Ectodermal cell (in vitro differentiated cells): ENCODE measurements around the gene HRAS.

Experiments
- H3K27ac ChIP-seq: 2 replicates; pipeline ENCODE4 v1.7.0; 2013; ENCODE audit warnings: mild to moderate bottlenecking, low read depth, low read length; ENCODE audit not compliant: insufficient read depth, poor library complexity, severe bottlenecking
- H3K27me3 ChIP-seq: 2 replicates; pipeline ENCODE4 v1.7.0; 2013; ENCODE audit warnings: mild to moderate bottlenecking, low read length; ENCODE audit not compliant: insufficient read depth, control insufficient read depth, poor library complexity, severe bottlenecking
- H3K36me3 ChIP-seq: one replicate; pipeline ENCODE4 v1.7.0; 2013; ENCODE audit warnings: low read length; ENCODE audit not compliant: control insufficient read depth, insufficient read depth
- H3K4me1 ChIP-seq: one replicate; pipeline ENCODE4 v1.7.0; 2013; ENCODE audit warnings: low read length; ENCODE audit not compliant: control insufficient read depth, insufficient read depth
- H3K4me3 ChIP-seq: 2 replicates; pipeline ENCODE4 v1.7.0; 2013; ENCODE audit warnings: low read depth, low read length, control low read depth; ENCODE audit not compliant: insufficient read depth
- H3K9me3 ChIP-seq: 2 replicates; pipeline ENCODE4 v1.7.0; 2013; ENCODE audit warnings: mild to moderate bottlenecking, low read length, moderate library complexity; ENCODE audit not compliant: control insufficient read depth
- WGBS, 2 experiments: methylation state at CpG; one replicate each; pipeline ENCODE4 v1.1.7; 2013; ENCODE audit warnings: missing lambda C conversion rate in 2 of 2; 5-methylcytosine and 5-hydroxymethylcytosine counted together

Gene HRAS

DNA sequence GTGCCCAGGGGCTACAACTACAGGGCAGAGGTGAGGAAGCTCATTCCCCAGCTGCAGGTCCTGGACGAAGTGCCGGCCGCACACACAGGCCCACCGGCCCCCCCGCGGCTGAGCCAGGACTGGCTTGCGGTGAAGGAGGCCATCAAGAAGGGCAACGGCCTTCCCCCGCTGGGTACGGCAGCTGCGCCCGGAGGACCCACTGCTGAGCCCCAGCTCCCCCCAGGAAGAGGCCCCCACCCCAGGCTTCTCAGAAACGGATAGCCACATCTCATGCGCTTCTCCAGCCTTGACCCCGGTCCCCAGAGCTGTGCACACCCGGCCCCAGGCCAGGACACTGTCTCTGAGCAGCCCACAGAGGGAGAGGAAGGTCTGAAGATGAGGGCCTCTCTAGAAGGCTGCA lies 15.8 kb upstream of the HRAS start:
- Histone ChIP-seq H3K27ac (no peak overlapping the region), H3K4me3 (no peak overlapping the region), H3K4me1 (peaks cover 4% of the 10 kb centered on the region), H3K27me3 (peaks cover 20% of the 10 kb centered on the region), H3K36me3 (no peaks in the 10 kb centered on the region), H3K9me3 (no peaks in the 10 kb centered on the region)
- WGBS, 2 experiments, result 90 to 92% methylated on average over 16 of the region's 16 CpGs

DNA sequence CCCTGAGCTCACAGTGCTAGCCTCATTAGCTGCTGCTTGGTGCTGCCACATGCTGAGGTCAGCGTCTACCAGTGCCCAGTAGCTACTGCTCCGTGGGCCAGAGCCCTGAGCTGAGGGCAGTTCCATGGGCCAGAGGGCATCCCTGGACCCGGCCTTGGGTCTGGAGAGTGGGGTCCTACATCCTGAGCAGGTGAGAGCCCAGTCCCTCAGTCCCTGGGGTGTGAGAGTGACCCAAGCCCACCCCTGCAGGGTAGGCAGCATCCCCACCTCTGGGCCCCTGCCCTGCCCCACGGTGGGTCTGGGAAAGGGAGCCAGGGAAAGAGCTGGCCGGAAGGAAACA lies 15.3 kb upstream of the HRAS start:
- H3K4me1 ChIP-seq, result peaks cover 4% of the 10 kb centered on the region
- no peak overlapping the region for H3K27ac ChIP-seq
- WGBS, 2 experiments, result 87 to 91% methylated on average over 4 to 5 of the region's 5 CpGs
- peaks cover 16% of the 10 kb centered on the region for H3K27me3 ChIP-seq
- no peaks in the 10 kb centered on the region for H3K9me3 ChIP-seq
- H3K4me3 ChIP-seq, result no peak overlapping the region
- no peaks in the 10 kb centered on the region for H3K36me3 ChIP-seq

DNA sequence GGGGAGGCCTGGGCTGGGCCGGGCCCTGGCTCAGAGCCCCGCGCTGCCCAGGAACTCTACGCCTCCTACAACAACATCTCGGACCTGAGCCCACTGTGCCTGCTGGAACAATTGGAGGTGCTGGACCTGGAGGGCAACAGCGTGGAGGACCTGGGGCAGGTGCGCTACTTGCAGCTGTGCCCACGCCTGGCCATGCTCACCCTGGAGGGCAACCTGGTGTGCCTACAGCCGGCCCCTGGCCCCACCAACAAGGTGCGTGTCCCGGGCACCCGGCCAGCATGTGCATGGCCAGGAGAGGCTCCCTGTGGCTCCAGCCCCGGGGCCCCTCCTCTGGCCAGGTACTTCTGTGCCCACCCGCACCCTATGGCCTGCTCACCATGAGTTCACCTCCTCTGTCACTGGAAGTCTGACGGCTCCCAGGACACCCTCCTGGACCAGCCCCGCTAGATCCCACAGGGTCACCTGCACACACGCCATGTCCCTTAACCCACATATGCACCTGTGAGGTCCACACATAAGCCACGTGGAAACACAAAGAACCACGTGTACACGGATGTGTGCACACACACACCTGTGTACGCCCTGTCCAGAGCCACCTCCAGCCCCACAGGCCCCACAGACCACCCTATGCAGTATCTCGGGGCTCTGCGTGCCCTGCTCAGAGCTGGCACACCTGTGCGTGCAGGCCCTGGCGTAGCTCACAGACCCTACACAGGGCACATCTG lies 14.8 kb upstream of the HRAS start:
- Histone ChIP-seq H3K4me3 (no peak overlapping the region), H3K4me1 (peaks cover 4% of the 10 kb centered on the region), H3K9me3 (no peaks in the 10 kb centered on the region), H3K27me3 (peaks cover 11% of the 10 kb centered on the region), H3K36me3 (no peaks in the 10 kb centered on the region), H3K27ac (no peak overlapping the region)
- WGBS, 2 experiments, result 94 to 95% methylated on average over 25 of the region's 25 CpGs

DNA sequence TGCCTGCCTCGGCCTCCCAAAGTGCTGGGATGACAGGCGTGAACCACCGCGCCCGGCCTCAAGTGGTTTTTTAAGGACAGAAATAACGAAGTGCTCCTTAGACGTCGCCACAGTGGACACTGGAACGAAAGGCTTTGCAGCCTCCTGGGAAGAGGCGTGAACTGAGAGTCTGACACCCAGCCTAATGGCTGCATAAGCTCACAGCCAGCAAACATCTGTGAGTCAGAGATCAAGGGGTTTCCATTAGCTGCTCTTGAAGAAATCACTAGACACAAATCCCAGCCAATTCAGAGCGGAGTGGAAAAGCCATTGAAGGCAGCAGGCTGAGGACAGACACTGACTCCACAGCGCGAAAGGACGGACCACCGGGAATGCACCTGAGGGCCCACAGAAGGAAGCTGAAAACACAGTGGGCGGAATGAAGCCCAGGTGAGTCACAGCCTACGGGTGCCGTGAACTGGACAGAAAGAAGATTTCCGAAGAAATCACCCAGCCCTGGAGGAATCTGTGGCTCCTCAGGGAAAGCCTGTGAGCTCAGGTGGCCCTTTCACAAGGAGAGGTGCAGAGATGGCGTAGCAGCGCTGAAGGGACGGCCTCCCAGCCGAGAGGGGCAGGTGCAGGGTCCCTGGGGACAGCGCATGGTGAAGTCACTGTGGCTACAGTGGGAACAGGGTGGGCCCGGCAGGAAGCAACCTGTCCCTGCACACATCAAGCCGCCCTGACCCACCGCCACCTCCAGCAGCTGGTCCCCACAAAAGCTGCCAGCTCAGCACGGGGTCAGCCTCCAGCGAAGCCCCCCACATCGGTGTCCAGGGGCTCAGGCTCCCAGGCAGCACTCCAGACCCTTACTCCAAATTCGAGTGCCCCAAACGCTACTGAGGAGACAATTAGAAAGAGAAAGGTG lies 13.6 kb upstream of the HRAS start:
- peaks cover 4% of the 10 kb centered on the region for H3K4me1 ChIP-seq
- H3K36me3 ChIP-seq, result no peaks in the 10 kb centered on the region
- H3K27ac ChIP-seq, result no peak overlapping the region
- H3K9me3 ChIP-seq, result no peaks in the 10 kb centered on the region
- 89 to 91% methylated on average over 32 of the region's 32 CpGs for WGBS, 2 experiments
- no peak overlapping the region for H3K4me3 ChIP-seq
- peaks cover under 1% of the 10 kb centered on the region for H3K27me3 ChIP-seq

DNA sequence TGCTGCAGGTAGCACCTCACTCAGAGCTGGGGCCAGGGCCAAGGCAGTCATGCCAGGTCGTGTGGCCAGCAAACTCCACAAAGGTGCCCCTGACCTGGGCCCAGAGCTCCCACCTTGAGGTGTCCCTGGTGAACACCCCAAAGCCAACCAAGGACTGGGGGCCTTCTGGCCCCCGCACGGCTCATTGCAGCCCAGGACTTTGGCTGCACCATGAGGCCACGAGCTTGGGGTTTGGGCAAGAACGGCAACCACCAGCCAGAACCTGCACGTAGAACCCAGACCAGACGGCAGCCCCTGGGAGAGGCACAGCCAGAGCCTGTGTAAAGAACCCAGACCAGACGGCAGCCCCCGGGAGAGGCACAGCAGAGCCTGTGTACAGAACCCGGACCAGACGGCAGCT lies 9.8 kb upstream of the HRAS start:
- H3K4me3 ChIP-seq, result no peak overlapping the region
- no peak overlapping the region for H3K27ac ChIP-seq
- H3K4me1 ChIP-seq, result peaks cover 12% of the 10 kb centered on the region
- no peaks in the 10 kb centered on the region for H3K27me3 ChIP-seq
- no peaks in the 10 kb centered on the region for H3K36me3 ChIP-seq
- no peaks in the 10 kb centered on the region for H3K9me3 ChIP-seq
- WGBS, 2 experiments, result 89% methylated on average over 11 of the region's 11 CpGs

DNA sequence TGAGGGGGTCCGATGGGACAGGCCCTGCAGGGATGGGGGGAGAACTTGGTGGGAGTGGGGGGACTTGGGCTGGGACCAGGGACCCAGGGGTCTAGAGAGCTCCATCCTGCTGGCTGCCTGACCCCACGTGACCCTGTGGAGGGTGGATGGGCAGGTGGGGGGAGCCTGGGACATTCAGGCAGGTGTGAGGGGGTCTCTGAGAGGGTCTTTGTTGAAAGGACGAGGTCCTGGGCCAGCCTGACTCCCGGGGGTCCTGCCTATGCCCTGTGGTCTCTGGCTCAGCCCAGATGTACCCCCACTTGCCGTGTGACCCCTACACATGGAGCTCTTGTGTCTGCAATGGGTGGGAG lies 9.4 kb upstream of the HRAS start:
- Histone ChIP-seq H3K4me3 (no peak overlapping the region), H3K9me3 (no peaks in the 10 kb centered on the region), H3K27ac (no peak overlapping the region), H3K4me1 (peaks cover 12% of the 10 kb centered on the region), H3K36me3 (no peaks in the 10 kb centered on the region), H3K27me3 (no peaks in the 10 kb centered on the region)
- 80 to 82% methylated on average over 5 of the region's 5 CpGs for WGBS, 2 experiments

DNA sequence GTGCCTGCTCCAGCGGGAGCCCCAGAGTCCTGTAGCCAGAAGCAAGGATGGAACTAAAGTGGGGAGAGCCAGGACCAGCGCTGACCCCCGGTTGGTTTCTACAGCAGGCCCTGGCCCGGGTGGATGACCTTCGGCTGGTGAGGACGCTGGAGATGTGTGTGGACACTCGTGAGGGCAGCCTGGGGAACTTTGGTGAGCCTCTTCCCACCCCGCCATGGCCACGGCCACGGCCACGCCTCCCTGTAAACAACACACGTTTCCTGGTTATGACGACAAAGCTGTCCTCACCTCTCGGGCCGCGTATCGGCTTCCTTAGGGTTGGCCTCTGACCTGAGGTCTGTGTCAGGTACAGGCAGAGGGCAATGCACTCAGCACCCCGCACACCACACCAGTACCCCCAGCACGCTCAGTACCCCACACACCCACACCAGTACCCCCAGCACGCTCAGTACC lies 6.1 kb upstream of the HRAS start:
- Histone ChIP-seq H3K36me3 (no peaks in the 10 kb centered on the region), H3K27ac (no peak overlapping the region), H3K4me1 (peaks cover 21% of the 10 kb centered on the region), H3K27me3 (peaks cover 24% of the 10 kb centered on the region), H3K9me3 (no peaks in the 10 kb centered on the region), H3K4me3 (no peak overlapping the region)
- WGBS, 2 experiments, result 93 to 95% methylated on average over 18 to 19 of the region's 20 CpGs

DNA sequence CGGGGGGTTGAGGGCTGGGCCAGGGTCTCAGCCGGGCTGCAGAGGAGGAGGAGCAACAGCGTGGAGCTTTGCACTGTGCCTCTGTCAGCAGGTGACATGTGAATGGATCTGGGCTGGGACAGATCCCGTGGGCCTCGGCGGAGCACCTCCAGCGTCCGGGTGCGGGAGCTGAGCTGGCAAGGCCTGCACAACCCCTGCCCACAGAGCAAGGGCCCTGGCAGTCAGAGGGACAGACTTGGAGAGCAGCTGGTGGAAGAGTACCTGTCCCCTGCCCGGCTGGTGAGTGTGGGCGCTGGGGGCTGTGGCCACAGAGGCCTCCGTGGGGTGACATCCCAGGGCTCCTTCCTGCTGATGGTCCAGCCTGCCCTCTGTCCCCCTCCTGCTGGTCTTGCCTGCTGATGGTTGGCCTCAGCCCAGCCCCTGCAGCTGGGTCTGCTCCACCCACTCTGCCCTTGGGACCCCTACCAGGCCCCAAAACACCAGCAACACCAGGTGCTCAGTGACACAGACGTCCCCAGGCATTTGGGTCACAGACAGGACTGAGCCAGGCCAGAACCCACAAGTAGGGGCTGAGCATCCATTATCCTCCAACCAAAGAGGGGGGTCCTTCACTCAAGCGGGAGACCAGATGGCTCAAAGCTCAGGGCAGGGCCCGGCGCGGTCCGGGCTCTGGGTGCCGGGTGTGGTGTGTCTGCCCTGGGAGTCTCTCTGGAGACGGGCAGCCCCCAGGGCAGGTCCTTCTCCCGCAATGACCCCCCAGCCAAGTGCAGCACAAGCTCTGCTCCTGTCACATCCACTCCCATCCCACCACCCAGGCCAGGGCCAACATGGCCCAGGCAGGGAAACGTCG lies 5.4 kb upstream of the HRAS start:
- no peak overlapping the region for H3K4me3 ChIP-seq
- no peaks in the 10 kb centered on the region for H3K9me3 ChIP-seq
- peaks cover 30% of the 10 kb centered on the region for H3K27me3 ChIP-seq
- H3K36me3 ChIP-seq, result no peaks in the 10 kb centered on the region
- 82 to 83% methylated on average over 23 of the region's 23 CpGs for WGBS, 2 experiments
- H3K4me1 ChIP-seq, result peaks cover 21% of the 10 kb centered on the region
- no peak overlapping the region for H3K27ac ChIP-seq

DNA sequence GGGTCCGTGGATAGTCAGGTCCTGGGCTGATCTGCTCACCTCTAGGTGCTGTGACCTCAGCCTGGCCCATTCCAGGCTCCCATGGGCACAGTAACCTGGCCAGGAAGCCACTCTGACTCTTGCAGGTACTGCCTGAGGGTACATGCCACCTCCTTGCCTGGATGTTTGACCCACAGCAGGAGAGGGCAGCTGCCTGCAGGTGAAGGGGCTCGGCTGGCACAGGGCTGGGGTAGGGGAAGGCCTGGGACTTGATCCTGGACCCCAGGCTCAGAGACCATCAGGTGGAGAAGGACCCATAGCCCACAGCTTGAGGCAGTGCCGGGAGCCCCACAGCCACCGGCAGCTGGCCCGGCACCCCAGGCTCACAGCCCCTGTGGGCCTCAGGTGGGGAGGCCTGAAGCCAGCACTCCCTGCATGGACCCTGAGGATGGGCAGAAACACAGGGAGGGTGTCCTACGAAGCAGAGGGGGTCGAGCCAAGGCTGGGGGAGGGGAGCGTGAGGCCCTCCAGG lies 4.7 kb upstream of the HRAS start:
- Histone ChIP-seq H3K36me3 (no peaks in the 10 kb centered on the region), H3K27me3 (peaks cover 30% of the 10 kb centered on the region), H3K4me3 (no peak overlapping the region), H3K27ac (no peak overlapping the region), H3K4me1 (peaks cover 21% of the 10 kb centered on the region), H3K9me3 (no peaks in the 10 kb centered on the region)
- WGBS, 2 experiments, result 87 to 88% methylated on average over 8 of the region's 8 CpGs
